B cell (primary cell): ENCODE results near the gene TARP.

Experiments used
- ATAC-seq: fragments of 200-7000 bp; cut with Tn5 transposase; one replicate; pipeline ENCODE4 v1.10.0; 2021; ENCODE audit warnings: low read depth, mild to moderate bottlenecking, moderate number of reproducible peaks, moderate library complexity
- CTCF ChIA-PET: fragments of 350-600 bp; sonication (Branson Sonifier 250); formaldehyde crosslinking; loops from one replicate; lab custom pipeline; 2021; ENCODE audit warnings: antibody characterized with exemption, inconsistent platforms; lab: Charles Lee
- POLR2A ChIA-PET: fragments of 350-600 bp; sonication (Branson Sonifier 250); formaldehyde crosslinking; loops from one replicate; lab custom pipeline; 2021; ENCODE audit warnings: antibody characterized with exemption; lab: Charles Lee
- DNase-seq: peaks from one replicate; pipeline ENCODE4 v3.0.0; 2013
- H2AFZ ChIP-seq: 2 replicates; pipeline ENCODE4 v1.6.1; 2012; ENCODE audit warnings: mild to moderate bottlenecking, low read depth, low read length; ENCODE audit not compliant: insufficient read depth, poor library complexity, severe bottlenecking
- H3K27ac ChIP-seq, 2 donors: 1 replicate in 1 of 2; 2 replicates in 1 of 2; pipeline ENCODE4 v1.5.1; 2012 to 2013; ENCODE audit warnings: low read length in 2 of 2, mild to moderate bottlenecking in 2 of 2, moderate library complexity in 1 of 2
- H3K27me3 ChIP-seq, 4 experiments: fragments of 200-600 bp in 1 of 4; sonication (generic) in 1 of 4; replicated peaks in 1 of 4; 1 replicate in 2 of 4; 2 replicates in 2 of 4; pipeline versions ENCODE4 v1.6.1 to v1.7.0; 2013 to 2016; ENCODE audit warnings: low read length in 3 of 4, mild to moderate bottlenecking in 2 of 4, mixed read lengths in 1 of 4, moderate library complexity in 1 of 4; ENCODE audit not compliant: insufficient read depth in 4 of 4, control insufficient read depth in 3 of 4; ENCODE audit errors: control extremely low read depth in 1 of 4
- H3K36me3 ChIP-seq, 2 experiments: replicated peaks in 1 of 2; 1 replicate in 1 of 2; 2 replicates in 1 of 2; pipeline versions ENCODE4 v1.6.1 to v1.7.1; 2013; ENCODE audit warnings: low read length in 1 of 2; ENCODE audit not compliant: insufficient read depth in 2 of 2, control insufficient read depth in 1 of 2; ENCODE audit errors: control extremely low read depth in 1 of 2, extremely low read depth in 1 of 2
- H3K4me1 ChIP-seq, 2 donors: fragments of 200-600 bp in 1 of 2; sonication (generic) in 1 of 2; 1 replicate in 1 of 2; 2 replicates in 1 of 2; pipeline versions ENCODE4 v1.5.1 to v1.6.1; 2013 to 2017; ENCODE audit warnings: low read length in 2 of 2; ENCODE audit not compliant: control insufficient read depth in 2 of 2, insufficient read depth in 2 of 2
- H3K4me2 ChIP-seq: replicated peaks from 2 replicates; pipeline ENCODE3; 2012; ENCODE audit warnings: mild to moderate bottlenecking, low read depth, low read length; ENCODE audit not compliant: poor library complexity, severe bottlenecking
- H3K4me3 ChIP-seq, 5 experiments: fragments of 200-600 bp in 1 of 5; sonication (generic) in 1 of 5; 1 replicate in 3 of 5; 2 replicates in 2 of 5; pipeline versions ENCODE4 v1.5.1 to v1.7.0; 2011 to 2016; ENCODE audit warnings: low read length in 4 of 5, mild to moderate bottlenecking in 4 of 5, low read depth in 2 of 5, control low read depth in 1 of 5, moderate library complexity in 1 of 5; ENCODE audit not compliant: insufficient read depth in 1 of 5; ENCODE audit errors: control extremely low read depth in 1 of 5, extremely low read depth in 1 of 5
- H3K79me2 ChIP-seq: fragments of 200-600 bp; sonication (generic); one replicate; pipeline ENCODE4 v1.6.0; 2016; ENCODE audit warnings: low read length; ENCODE audit not compliant: control insufficient read depth, insufficient read depth
- H3K9ac ChIP-seq: fragments of 200-600 bp; sonication (generic); 2 replicates; pipeline ENCODE4 v1.6.1; 2017; ENCODE audit warnings: mild to moderate bottlenecking, low read length, moderate library complexity
- H3K9me3 ChIP-seq, 3 donors: one replicate each; pipeline versions ENCODE4 v1.6.1 to v1.7.1; 2013; ENCODE audit warnings: low read length in 2 of 3; ENCODE audit not compliant: control insufficient read depth in 2 of 3, insufficient read depth in 1 of 3; ENCODE audit errors: control extremely low read depth in 1 of 3
- H4K20me1 ChIP-seq: 2 replicates; pipeline ENCODE4 v1.6.0; 2012; ENCODE audit warnings: mild to moderate bottlenecking, low read length; ENCODE audit not compliant: insufficient read depth, control insufficient read depth, poor library complexity, severe bottlenecking
- H3K27ac Mint-ChIP-seq: one replicate; pipeline ENCODE4 v1.8.0; 2021; ENCODE audit warnings: mixed read lengths
- H3K27me3 Mint-ChIP-seq: one replicate; pipeline ENCODE4 v1.8.0; 2021; ENCODE audit warnings: mixed read lengths
- H3K4me1 Mint-ChIP-seq: one replicate; pipeline ENCODE4 v1.8.0; 2021; ENCODE audit warnings: mixed read lengths
- H3K4me3 Mint-ChIP-seq: one replicate; pipeline ENCODE4 v1.8.0; 2021; ENCODE audit warnings: mixed read lengths
- H3K9me3 Mint-ChIP-seq: one replicate; pipeline ENCODE4 v1.8.0; 2022; ENCODE audit warnings: mixed read lengths; ENCODE audit not compliant: insufficient read depth
- EZH2 ChIP-seq: IDR thresholded peaks from 2 replicates; pipeline ENCODE4 v1.6.1; 2012; ENCODE audit warnings: borderline replicate concordance, low read depth, mild to moderate bottlenecking, moderate library complexity, low read length; ENCODE audit not compliant: insufficient read depth, poor library complexity, severe bottlenecking
- WGBS: methylation state at CpG from one replicate; pipeline ENCODE4 v1.1.5; 2013; ENCODE audit warnings: missing lambda C conversion rate; ENCODE audit not compliant: insufficient coverage; 5-methylcytosine and 5-hydroxymethylcytosine counted together
- intact Hi-C: fragments of 100-400 bp; cut with micrococcal nuclease; formaldehyde crosslinking; loops from one replicate; pipeline ENCODE4 v1.10.0; 2022
- TF ChIP-seq, protein P1 (sequence below): fragments of 200-600 bp; IDR thresholded peaks from one replicate; pipeline ENCODE4 v1.8.0; 2022; ENCODE audit warnings: antibody characterized with exemption, mild to moderate bottlenecking

The TARP gene

DNA sequence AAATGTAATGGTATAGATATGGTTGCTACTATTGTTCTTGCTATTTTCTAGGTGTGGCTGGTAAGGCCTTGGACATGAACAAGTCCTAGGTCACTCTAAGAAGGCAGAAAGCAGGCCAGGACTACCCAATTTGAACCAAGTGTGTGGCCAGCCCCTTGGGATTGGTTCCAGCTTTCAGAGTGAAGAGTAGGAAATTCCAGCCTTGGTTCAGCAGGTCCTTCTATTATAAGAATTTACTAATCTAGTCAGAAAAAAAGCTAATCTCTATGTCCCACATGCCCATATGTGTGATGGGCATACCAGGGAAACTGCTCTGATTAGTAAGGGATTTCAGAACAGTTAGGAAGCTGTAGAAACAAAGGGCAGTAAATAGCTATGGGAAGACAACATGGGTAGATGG, 7.8 kb upstream of the TARP start:
- Histone ChIP-seq H3K9me3 (no peaks in the 10 kb centered on the region), H3K36me3 (no peaks in the 10 kb centered on the region), H3K27me3 (peaks cover 0 to 5% (median 1%) of the 10 kb centered on the region in 4 experiments), H2AFZ (no peak overlapping the region), H3K9ac (no peak overlapping the region), H3K79me2 (no peaks in the 10 kb centered on the region), H3K4me3 (no peak overlapping the region), H3K4me2 (no peak overlapping the region), H3K27ac (no peak overlapping the region), H3K4me1 (no peaks in the 10 kb centered on the region), H4K20me1 (no peaks in the 10 kb centered on the region)
- Mint-ChIP-seq H3K4me1 (no peaks in the 10 kb centered on the region), H3K27me3 (peaks cover 21% of the 10 kb centered on the region), H3K4me3 (no peak overlapping the region), H3K27ac (no peak overlapping the region), H3K9me3 (no peaks in the 10 kb centered on the region)
- intact Hi-C loops: no loop called here
- POLR2A ChIA-PET: no interaction called here
- TF ChIP-seq, protein P1, sequence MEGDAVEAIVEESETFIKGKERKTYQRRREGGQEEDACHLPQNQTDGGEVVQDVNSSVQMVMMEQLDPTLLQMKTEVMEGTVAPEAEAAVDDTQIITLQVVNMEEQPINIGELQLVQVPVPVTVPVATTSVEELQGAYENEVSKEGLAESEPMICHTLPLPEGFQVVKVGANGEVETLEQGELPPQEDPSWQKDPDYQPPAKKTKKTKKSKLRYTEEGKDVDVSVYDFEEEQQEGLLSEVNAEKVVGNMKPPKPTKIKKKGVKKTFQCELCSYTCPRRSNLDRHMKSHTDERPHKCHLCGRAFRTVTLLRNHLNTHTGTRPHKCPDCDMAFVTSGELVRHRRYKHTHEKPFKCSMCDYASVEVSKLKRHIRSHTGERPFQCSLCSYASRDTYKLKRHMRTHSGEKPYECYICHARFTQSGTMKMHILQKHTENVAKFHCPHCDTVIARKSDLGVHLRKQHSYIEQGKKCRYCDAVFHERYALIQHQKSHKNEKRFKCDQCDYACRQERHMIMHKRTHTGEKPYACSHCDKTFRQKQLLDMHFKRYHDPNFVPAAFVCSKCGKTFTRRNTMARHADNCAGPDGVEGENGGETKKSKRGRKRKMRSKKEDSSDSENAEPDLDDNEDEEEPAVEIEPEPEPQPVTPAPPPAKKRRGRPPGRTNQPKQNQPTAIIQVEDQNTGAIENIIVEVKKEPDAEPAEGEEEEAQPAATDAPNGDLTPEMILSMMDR: no peak
- no peak for TF ChIP-seq EZH2
- CTCF ChIA-PET: no interaction called here
- DNase-seq (no peak), ATAC-seq (no peak)

DNA sequence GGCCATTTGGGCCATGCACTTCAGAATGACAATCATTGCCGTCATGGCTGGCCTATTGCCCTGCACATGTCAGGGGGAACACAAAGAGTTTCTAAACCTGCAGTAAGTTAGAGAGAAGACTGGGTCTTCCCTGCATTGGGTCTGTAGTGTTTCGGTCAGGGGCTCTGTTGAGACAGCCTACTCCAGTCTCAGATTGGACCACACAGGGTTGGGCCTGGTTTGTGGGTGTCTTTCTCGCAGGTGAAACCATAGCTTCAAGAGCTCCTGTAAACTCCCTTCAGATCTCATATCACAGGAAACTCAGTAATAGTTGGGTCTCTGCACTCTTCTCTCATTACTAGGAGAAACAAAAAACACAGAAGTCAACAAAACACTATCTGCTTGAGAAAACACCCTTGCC, 7.3 kb upstream of the TARP start:
- Histone ChIP-seq H3K9ac (no peak overlapping the region), H4K20me1 (no peaks in the 10 kb centered on the region), H3K27ac (no peak overlapping the region), H3K79me2 (no peaks in the 10 kb centered on the region), H3K4me2 (no peak overlapping the region), H2AFZ (no peak overlapping the region), H3K36me3 (no peaks in the 10 kb centered on the region), H3K4me1 (no peaks in the 10 kb centered on the region), H3K4me3 (no peak overlapping the region), H3K27me3 (peaks cover 0 to 3% (median 0%) of the 10 kb centered on the region in 4 experiments), H3K9me3 (no peaks in the 10 kb centered on the region)
- 100% methylated on average over 1 of the region's 3 CpGs for WGBS
- ATAC-seq: no peak
- H3K27ac Mint-ChIP-seq: no peak overlapping the region
- TF ChIP-seq EZH2: no peak
- TF ChIP-seq, protein P1: no peak
- no peaks in the 10 kb centered on the region for H3K9me3 Mint-ChIP-seq
- no peak for DNase-seq
- ChIA-PET POLR2A (no interaction called here), CTCF (no interaction called here)
- no peaks in the 10 kb centered on the region for H3K4me1 Mint-ChIP-seq
- intact Hi-C loops: no loop called here
- H3K27me3 Mint-ChIP-seq: peaks cover 21% of the 10 kb centered on the region
- H3K4me3 Mint-ChIP-seq: no peak overlapping the region
